NT2/D1 (cell line): ENCODE measurements around the gene CX3CL1.

ENCODE experiments used
- SUZ12 ChIP-seq: IDR thresholded peaks from 2 replicates; pipeline ENCODE4 v1.6.1; 2011; ENCODE audit not compliant: insufficient read length, insufficient read depth; ENCODE audit errors: extremely low read depth
- YY1 ChIP-seq: IDR thresholded peaks from 2 replicates; pipeline ENCODE4 v1.6.1; 2011; ENCODE audit not compliant: insufficient read length, insufficient read depth
- ZNF274 ChIP-seq: IDR thresholded peaks from 2 replicates; pipeline ENCODE4 v1.6.1; 2011; ENCODE audit warnings: mild to moderate bottlenecking, low read depth, low read length

GRCh38 chr16:57409065-57409464 lies 36.8 kb downstream of the CX3CL1 start:
- TF ChIP-seq ZNF274 (no peak), SUZ12 (no peak), YY1 (no peak)
